WTC11 (cell line): ENCODE data around the gene UBE2E1. TPM values are rescaled to one million over a fixed set of nuclear protein-coding genes. Genes with fewer than 3 reads are reported as not detected.

Experiments used
- ATAC-seq: fragments of 200-7000 bp; cut with Tn5 transposase; 2 replicates; pipeline ENCODE4 v1.10.0; 2021; ENCODE audit warnings: mild to moderate bottlenecking, moderate library complexity
- CTCF ChIA-PET: fragments of 300-600 bp; sonication (Branson Sonifier 250); formaldehyde crosslinking; loops from one replicate; lab custom pipeline; 2021; ENCODE audit warnings: antibody characterized with exemption; lab: Charles Lee
- POLR2A ChIA-PET: fragments of 350-600 bp; sonication (Branson Sonifier 250); formaldehyde crosslinking; loops from one replicate; lab custom pipeline; 2021; ENCODE audit warnings: antibody characterized with exemption; lab: Charles Lee
- DNase-seq: peaks from one replicate; pipeline ENCODE4 v3.0.0; 2021; ENCODE audit warnings: low spot score
- H3K27ac Mint-ChIP-seq: 2 replicates; pipeline ENCODE4 v1.8.0; 2021; ENCODE audit warnings: mixed read lengths
- H3K27me3 Mint-ChIP-seq: 2 replicates; pipeline ENCODE4 v1.8.0; 2021; ENCODE audit warnings: low read depth, mild to moderate bottlenecking, moderate library complexity, mixed read lengths
- H3K36me3 Mint-ChIP-seq: 2 replicates; pipeline ENCODE4 v1.8.0; 2021; ENCODE audit warnings: mixed read lengths
- H3K4me1 Mint-ChIP-seq: 2 replicates; pipeline ENCODE4 v1.8.0; 2022; ENCODE audit warnings: mixed read lengths
- H3K4me3 Mint-ChIP-seq: 2 replicates; pipeline ENCODE4 v1.8.0; 2021; ENCODE audit warnings: mild to moderate bottlenecking, moderate library complexity, mixed read lengths
- H3K9me3 Mint-ChIP-seq: 2 replicates; pipeline ENCODE4 v1.8.0; 2021; ENCODE audit warnings: mixed read lengths
- AR ChIP-seq: fragments of 250-450 bp; sonication (Bioruptor Pico); IDR thresholded peaks from 2 replicates; pipeline ENCODE4 v1.9.0; 2021; ENCODE audit warnings: mild to moderate bottlenecking
- ATF6 ChIP-seq: sonication (generic); formaldehyde crosslinking; IDR thresholded peaks from 2 replicates; pipeline ENCODE4 v1.8.1; 2023; ENCODE audit warnings: mild to moderate bottlenecking, missing genetic modification reagents
- CBFB ChIP-seq: sonication (generic); formaldehyde crosslinking; IDR thresholded peaks from 2 replicates; pipeline ENCODE4 v1.8.1; 2022; ENCODE audit warnings: mild to moderate bottlenecking, low read depth, missing genetic modification reagents
- E2F1 ChIP-seq: sonication (generic); formaldehyde crosslinking; IDR thresholded peaks from 2 replicates; pipeline ENCODE4 v1.8.0; 2022; ENCODE audit warnings: mild to moderate bottlenecking, missing genetic modification reagents
- ETV6 ChIP-seq: sonication (generic); formaldehyde crosslinking; IDR thresholded peaks from 2 replicates; pipeline ENCODE4 v1.8.1; 2022; ENCODE audit warnings: mild to moderate bottlenecking, missing genetic modification reagents
- FOXJ3 ChIP-seq: sonication (generic); formaldehyde crosslinking; IDR thresholded peaks from 2 replicates; pipeline ENCODE4 v1.9.0; 2021; ENCODE audit warnings: missing genetic modification reagents, mild to moderate bottlenecking, borderline replicate concordance
- JAZF1 ChIP-seq: fragments of 250-450 bp; sonication (Bioruptor Pico); IDR thresholded peaks from 2 replicates; pipeline ENCODE4 v1.9.0; 2021; ENCODE audit warnings: moderate library complexity, mild to moderate bottlenecking, inconsistent platforms
- JUN ChIP-seq: sonication (generic); formaldehyde crosslinking; IDR thresholded peaks from 2 replicates; pipeline ENCODE4 v1.8.0; 2023; ENCODE audit warnings: mild to moderate bottlenecking, missing genetic modification reagents
- KAT7 ChIP-seq: sonication (generic); formaldehyde crosslinking; IDR thresholded peaks from 2 replicates; pipeline ENCODE4 v1.8.1; 2023; ENCODE audit warnings: missing genetic modification reagents, mild to moderate bottlenecking, borderline replicate concordance
- NFATC4 ChIP-seq: fragments of 250-450 bp; sonication (Bioruptor Pico); IDR thresholded peaks from 2 replicates; pipeline ENCODE4 v1.9.0; 2021; ENCODE audit warnings: mild to moderate bottlenecking
- NR1H2 ChIP-seq: sonication (generic); formaldehyde crosslinking; IDR thresholded peaks from 2 replicates; pipeline ENCODE4 v1.9.0; 2021; ENCODE audit warnings: mild to moderate bottlenecking, moderate library complexity, missing genetic modification reagents
- OVOL2 ChIP-seq: fragments of 250-450 bp; sonication (Bioruptor Pico); IDR thresholded peaks from 2 replicates; pipeline ENCODE4 v1.9.0; 2021; ENCODE audit warnings: mild to moderate bottlenecking, borderline replicate concordance
- PRRX2 ChIP-seq: fragments of 250-450 bp; sonication (Bioruptor Pico); IDR thresholded peaks from 2 replicates; pipeline ENCODE4 v1.8.0; 2021; ENCODE audit warnings: mild to moderate bottlenecking
- TEAD1 ChIP-seq: sonication (generic); formaldehyde crosslinking; IDR thresholded peaks from 2 replicates; pipeline ENCODE4 v1.8.0; 2022; ENCODE audit warnings: mild to moderate bottlenecking, missing genetic modification reagents
- USF1 ChIP-seq: sonication (generic); formaldehyde crosslinking; IDR thresholded peaks from 2 replicates; pipeline ENCODE4 v1.8.0; 2022; ENCODE audit warnings: mild to moderate bottlenecking, missing genetic modification reagents
- ZBTB43 ChIP-seq: sonication (generic); formaldehyde crosslinking; IDR thresholded peaks from 2 replicates; pipeline ENCODE4 v1.8.1; 2023; ENCODE audit warnings: mild to moderate bottlenecking, missing genetic modification reagents
- ZNF138 ChIP-seq: sonication (generic); formaldehyde crosslinking; conservative IDR thresholded peaks from 2 replicates; pipeline ENCODE4 v1.8.1; 2022; ENCODE audit warnings: mild to moderate bottlenecking, moderate library complexity, missing genetic modification reagents
- ZNF416 ChIP-seq: fragments of 250-450 bp; sonication (Bioruptor Pico); IDR thresholded peaks from 2 replicates; pipeline ENCODE4 v1.9.0; 2021; ENCODE audit warnings: mild to moderate bottlenecking, inconsistent platforms
- ZNF423 ChIP-seq: fragments of 250-450 bp; sonication (Bioruptor Pico); IDR thresholded peaks from 2 replicates; pipeline ENCODE4 v2.1.2; 2022; ENCODE audit warnings: mild to moderate bottlenecking, moderate library complexity
- ZNF512 ChIP-seq: sonication (generic); formaldehyde crosslinking; IDR thresholded peaks from 2 replicates; pipeline ENCODE4 v1.8.1; 2022; ENCODE audit warnings: missing genetic modification reagents, borderline replicate concordance
- ZNF532 ChIP-seq: fragments of 250-450 bp; sonication (Bioruptor Pico); IDR thresholded peaks from 2 replicates; pipeline ENCODE4 v1.9.0; 2021; ENCODE audit warnings: mild to moderate bottlenecking, borderline replicate concordance
- ZNF671 ChIP-seq: fragments of 250-450 bp; sonication (Bioruptor Pico); IDR thresholded peaks from 2 replicates; pipeline ENCODE4 v1.8.0; 2021; ENCODE audit warnings: mild to moderate bottlenecking
- ZSCAN18 ChIP-seq: fragments of 250-450 bp; sonication (Bioruptor Pico); IDR thresholded peaks from 2 replicates; pipeline ENCODE4 v2.1.2; 2022; ENCODE audit warnings: mild to moderate bottlenecking, moderate library complexity
- total RNA-seq: library from RNA; stranded (reverse); gene quantifications from 3 replicates; pipeline ENCODE4 v1.2.3, GENCODE V29; 2021

The UBE2E1 gene
- total RNA-seq, 1 experiment from 2014 or later = 121 TPM

- no peak for TF ChIP-seq ZNF532
- TF ChIP-seq JAZF1 (CRISPR knock-in tag) = no peak
- no peak for TF ChIP-seq CBFB
- no peak for TF ChIP-seq JUN (CRISPR knock-in tag)
- TF ChIP-seq USF1 (CRISPR knock-in tag) = no peak
- no peak for TF ChIP-seq PRRX2
- TF ChIP-seq ZNF416 (CRISPR knock-in tag) = no peak
Observed at GRCh38 chr3:23797491-23797890, 8.3 kb upstream of the UBE2E1 start (continued).

- DNase-seq (no peak), ATAC-seq (no peak)
- Mint-ChIP-seq H3K4me1 (peaks cover 5% of the 10 kb centered on the region), H3K4me3 (no peak overlapping the region), H3K9me3 (no peaks in the 10 kb centered on the region), H3K36me3 (no peaks in the 10 kb centered on the region), H3K27me3 (no peaks in the 10 kb centered on the region), H3K27ac (no peak overlapping the region)
- ChIA-PET POLR2A (interaction anchor here (0.6 kb wide), 1 partner anchor 62 kb away, joined by 4 read pairs; no protein-coding TSS in a partner anchor), CTCF (no interaction called here)
- TF ChIP-seq OVOL2 (CRISPR knock-in tag) = no peak
- no peak for TF ChIP-seq KAT7 (CRISPR knock-in tag)
- no peak for TF ChIP-seq JAZF1 (CRISPR knock-in tag)
- TF ChIP-seq ZNF671 = no peak
- TF ChIP-seq ETV6 (CRISPR knock-in tag) = no peak
- TF ChIP-seq ATF6 (CRISPR knock-in tag) = no peak
- no peak for TF ChIP-seq NR1H2 (CRISPR knock-in tag)
- no peak for TF ChIP-seq ZSCAN18
- TF ChIP-seq E2F1 (CRISPR knock-in tag) = no peak
- no peak for TF ChIP-seq ZNF423 (CRISPR knock-in tag)
- no peak for TF ChIP-seq ZNF512
- no peak for TF ChIP-seq NFATC4 (CRISPR knock-in tag)
- TF ChIP-seq JUN (CRISPR knock-in tag) = no peak
- TF ChIP-seq FOXJ3 = no peak
- no peak for TF ChIP-seq AR
- TF ChIP-seq ZNF138 (CRISPR knock-in tag) = no peak
- no peak for TF ChIP-seq TEAD1 (CRISPR knock-in tag)
- TF ChIP-seq ZBTB43 (CRISPR knock-in tag) = no peak
Observed at GRCh38 chr3:23798456-23798855, 7.3 kb upstream of the UBE2E1 start.
